ENCODE data around the gene RBM15.

The RBM15 gene

DNA sequence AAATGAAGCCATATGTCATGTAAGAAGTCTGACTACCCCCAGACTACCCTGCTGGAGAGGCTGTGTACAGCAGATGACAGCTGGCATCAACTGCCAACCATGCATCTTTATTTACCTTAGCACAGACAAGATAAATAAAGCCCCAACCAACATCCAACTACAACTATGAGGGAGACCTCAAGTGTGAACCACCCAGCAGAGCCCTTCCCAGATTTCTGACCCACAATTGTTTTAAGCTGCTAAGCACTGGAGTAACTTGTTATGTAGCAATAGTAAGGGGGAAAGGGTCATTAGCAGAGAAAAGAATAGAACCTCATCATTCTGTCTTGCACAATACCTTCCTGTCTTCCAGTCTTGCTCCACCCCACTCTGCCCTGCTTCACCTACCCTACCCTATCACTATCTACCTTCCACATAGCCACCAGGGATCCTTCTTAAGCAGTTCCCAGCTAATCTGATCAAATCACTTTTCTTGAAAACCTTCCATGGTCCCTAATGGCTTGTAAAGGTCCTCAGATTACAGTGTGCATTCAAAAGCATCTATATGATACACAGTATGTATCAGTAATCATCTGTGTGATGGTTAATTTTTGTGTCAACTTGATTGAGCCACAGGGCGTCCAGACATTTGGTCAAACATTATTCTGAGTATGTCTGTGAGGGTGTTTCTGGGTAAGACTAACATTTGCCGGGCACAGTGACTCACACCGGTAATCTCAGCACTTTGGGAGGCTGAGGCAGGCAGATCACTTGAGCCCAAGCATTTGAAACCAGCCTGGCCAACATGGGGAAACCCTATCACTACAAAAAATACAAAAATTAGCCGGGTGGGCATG lies 19.6 kb upstream of the RBM15 start:
- Histone ChIP-seq H3K36me3 (ENCODE audit: control insufficient read depth, insufficient read depth, low read length) (no peaks in the 10 kb centered on the region), H3K27ac (no peak overlapping the region), H3K4me3 (ENCODE audit: low read depth, low read length) (no peak overlapping the region), H3K27me3 (ENCODE audit: control insufficient read depth, insufficient read depth, low read length) (no peaks in the 10 kb centered on the region), H3K9me3 (ENCODE audit: control insufficient read depth, low read length) (no peaks in the 10 kb centered on the region), H2AFZ (no peak overlapping the region), H3K79me2 (no peaks in the 10 kb centered on the region), H3K4me2 (ENCODE audit: low read length) (no peak overlapping the region), H3K4me1 (no peaks in the 10 kb centered on the region), H3K9ac (no peak overlapping the region)
- TF ChIP-seq, protein P1, sequence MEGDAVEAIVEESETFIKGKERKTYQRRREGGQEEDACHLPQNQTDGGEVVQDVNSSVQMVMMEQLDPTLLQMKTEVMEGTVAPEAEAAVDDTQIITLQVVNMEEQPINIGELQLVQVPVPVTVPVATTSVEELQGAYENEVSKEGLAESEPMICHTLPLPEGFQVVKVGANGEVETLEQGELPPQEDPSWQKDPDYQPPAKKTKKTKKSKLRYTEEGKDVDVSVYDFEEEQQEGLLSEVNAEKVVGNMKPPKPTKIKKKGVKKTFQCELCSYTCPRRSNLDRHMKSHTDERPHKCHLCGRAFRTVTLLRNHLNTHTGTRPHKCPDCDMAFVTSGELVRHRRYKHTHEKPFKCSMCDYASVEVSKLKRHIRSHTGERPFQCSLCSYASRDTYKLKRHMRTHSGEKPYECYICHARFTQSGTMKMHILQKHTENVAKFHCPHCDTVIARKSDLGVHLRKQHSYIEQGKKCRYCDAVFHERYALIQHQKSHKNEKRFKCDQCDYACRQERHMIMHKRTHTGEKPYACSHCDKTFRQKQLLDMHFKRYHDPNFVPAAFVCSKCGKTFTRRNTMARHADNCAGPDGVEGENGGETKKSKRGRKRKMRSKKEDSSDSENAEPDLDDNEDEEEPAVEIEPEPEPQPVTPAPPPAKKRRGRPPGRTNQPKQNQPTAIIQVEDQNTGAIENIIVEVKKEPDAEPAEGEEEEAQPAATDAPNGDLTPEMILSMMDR (IDR thresholded peaks at IDR 0.05) = no peak

DNA sequence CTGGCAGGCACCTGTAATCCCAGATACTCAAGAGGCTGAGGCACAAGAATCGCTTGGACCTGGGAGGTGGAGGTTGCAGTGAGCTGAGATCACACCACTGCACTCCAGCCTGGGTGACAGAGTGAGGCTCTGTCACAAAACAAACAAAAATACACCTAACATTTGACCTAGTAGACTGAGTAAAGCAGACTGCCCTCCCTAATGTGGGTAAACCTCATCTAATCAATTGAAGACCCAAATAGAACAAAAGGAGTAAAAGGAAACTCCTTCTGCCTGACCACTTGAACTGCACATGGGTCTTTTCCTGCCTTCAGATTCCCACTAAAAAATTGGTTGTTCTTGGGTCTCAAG lies 19.0 kb upstream of the RBM15 start:
- H3K4me3 ChIP-seq (ENCODE audit: low read depth, low read length) = no peak overlapping the region
- no peak overlapping the region for H3K9ac ChIP-seq
- H3K27me3 ChIP-seq (ENCODE audit: control insufficient read depth, insufficient read depth, low read length) = no peaks in the 10 kb centered on the region
- no peak overlapping the region for H2AFZ ChIP-seq
- TF ChIP-seq, protein P1 (IDR thresholded peaks at IDR 0.05) = no peak
- H3K4me1 ChIP-seq = no peaks in the 10 kb centered on the region
- no peaks in the 10 kb centered on the region for H3K9me3 ChIP-seq (ENCODE audit: control insufficient read depth, low read length)
- no peak overlapping the region for H3K4me2 ChIP-seq (ENCODE audit: low read length)
- H3K79me2 ChIP-seq = no peaks in the 10 kb centered on the region
- H3K27ac ChIP-seq = no peak overlapping the region
- H3K36me3 ChIP-seq (ENCODE audit: control insufficient read depth, insufficient read depth, low read length) = no peaks in the 10 kb centered on the region

DNA sequence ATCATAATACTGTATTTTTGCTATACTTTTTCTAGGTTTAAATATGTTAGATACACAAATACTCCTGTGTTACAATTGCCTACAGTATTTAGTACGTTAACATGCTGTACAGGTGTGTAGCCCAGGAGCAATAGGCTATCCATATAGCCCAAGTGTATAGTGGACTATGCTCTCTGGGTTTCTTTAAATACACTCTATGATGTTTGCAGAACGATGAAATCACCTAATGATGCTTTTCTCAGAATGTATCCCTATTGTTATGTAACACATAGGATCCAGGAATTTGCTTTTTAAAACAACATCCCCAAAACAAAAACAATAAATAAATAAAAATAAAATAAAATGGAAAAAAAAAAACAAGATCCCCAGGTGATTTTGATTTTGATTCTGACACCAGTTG lies 18.1 kb upstream of the RBM15 start:
- Histone ChIP-seq H3K79me2 (no peaks in the 10 kb centered on the region), H3K27me3 (ENCODE audit: control insufficient read depth, insufficient read depth, low read length) (no peaks in the 10 kb centered on the region), H3K4me3 (ENCODE audit: low read depth, low read length) (no peak overlapping the region), H3K9ac (no peak overlapping the region), H3K36me3 (ENCODE audit: control insufficient read depth, insufficient read depth, low read length) (no peaks in the 10 kb centered on the region), H2AFZ (no peak overlapping the region), H3K9me3 (ENCODE audit: control insufficient read depth, low read length) (no peaks in the 10 kb centered on the region), H3K27ac (no peak overlapping the region), H3K4me2 (ENCODE audit: low read length) (no peak overlapping the region), H3K4me1 (no peaks in the 10 kb centered on the region)
- TF ChIP-seq, protein P1 (IDR thresholded peaks at IDR 0.05) = no peak

DNA sequence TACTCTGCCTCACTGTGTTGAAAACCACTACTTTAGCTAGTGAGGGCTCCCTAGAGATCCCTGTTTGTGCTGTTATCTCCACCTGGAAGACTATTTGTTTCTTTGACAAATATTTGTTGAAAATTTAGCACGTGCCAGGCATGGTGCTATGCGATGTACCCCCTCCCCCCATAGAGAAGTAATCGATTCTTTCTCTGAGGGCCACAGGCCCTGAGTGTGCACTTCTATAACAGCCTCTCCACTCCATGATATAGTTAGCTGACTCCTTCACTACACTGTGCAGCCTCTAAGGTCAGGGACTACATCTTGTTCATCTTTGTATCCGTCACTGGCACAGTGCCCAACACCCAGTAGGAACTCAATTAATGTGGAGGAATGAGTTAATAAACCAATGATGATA lies 17.3 kb upstream of the RBM15 start:
- no peak overlapping the region for H2AFZ ChIP-seq
- no peak overlapping the region for H3K27ac ChIP-seq
- H3K4me2 ChIP-seq (ENCODE audit: low read length) = no peak overlapping the region
- H3K79me2 ChIP-seq = no peaks in the 10 kb centered on the region
- TF ChIP-seq, protein P1 (IDR thresholded peaks at IDR 0.05) = no peak
- no peak overlapping the region for H3K9ac ChIP-seq
- no peaks in the 10 kb centered on the region for H3K27me3 ChIP-seq (ENCODE audit: control insufficient read depth, insufficient read depth, low read length)
- no peaks in the 10 kb centered on the region for H3K36me3 ChIP-seq (ENCODE audit: control insufficient read depth, insufficient read depth, low read length)
- H3K9me3 ChIP-seq (ENCODE audit: control insufficient read depth, low read length) = no peaks in the 10 kb centered on the region
- H3K4me3 ChIP-seq (ENCODE audit: low read depth, low read length) = no peak overlapping the region
- no peaks in the 10 kb centered on the region for H3K4me1 ChIP-seq

DNA sequence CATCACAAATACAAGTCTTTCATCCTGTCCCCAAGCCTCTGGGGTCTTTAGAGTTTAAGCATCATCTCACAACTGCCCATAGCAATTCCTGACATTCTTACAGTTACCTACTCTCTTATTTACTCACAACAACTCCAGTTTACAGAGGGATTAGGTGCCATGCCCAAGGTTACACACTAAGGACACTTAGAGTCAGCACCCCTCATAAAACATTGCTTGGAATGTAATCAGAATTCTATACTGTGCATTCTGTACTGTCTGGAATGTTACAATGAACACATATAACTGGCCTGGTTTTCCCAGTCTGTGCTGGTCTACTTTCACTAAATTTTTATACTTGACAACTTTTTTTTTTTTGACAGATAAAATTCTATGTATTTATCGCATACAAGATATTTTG lies 14.5 kb upstream of the RBM15 start:
- Histone ChIP-seq H2AFZ (no peak overlapping the region), H3K4me2 (ENCODE audit: low read length) (no peak overlapping the region), H3K4me3 (ENCODE audit: low read depth, low read length) (no peak overlapping the region), H3K9me3 (ENCODE audit: control insufficient read depth, low read length) (no peaks in the 10 kb centered on the region), H3K9ac (no peak overlapping the region), H3K36me3 (ENCODE audit: control insufficient read depth, insufficient read depth, low read length) (no peaks in the 10 kb centered on the region), H3K27me3 (ENCODE audit: control insufficient read depth, insufficient read depth, low read length) (no peaks in the 10 kb centered on the region), H3K4me1 (no peaks in the 10 kb centered on the region), H3K27ac (no peak overlapping the region), H3K79me2 (no peaks in the 10 kb centered on the region)
- TF ChIP-seq, protein P1 (IDR thresholded peaks at IDR 0.05) = no peak

Data from parathyroid adenoma (tissue), 2 donors.